GM21367 (cell line): Measurements from ENCODE around the gene MEF2C.

Experiments used
- ATAC-seq: cut with Tn5 transposase; IDR thresholded peaks from one replicate; pipeline ENCODE4 v1.9.1; 2021; ENCODE audit not compliant: unreplicated experiment

The MEF2C gene

DNA sequence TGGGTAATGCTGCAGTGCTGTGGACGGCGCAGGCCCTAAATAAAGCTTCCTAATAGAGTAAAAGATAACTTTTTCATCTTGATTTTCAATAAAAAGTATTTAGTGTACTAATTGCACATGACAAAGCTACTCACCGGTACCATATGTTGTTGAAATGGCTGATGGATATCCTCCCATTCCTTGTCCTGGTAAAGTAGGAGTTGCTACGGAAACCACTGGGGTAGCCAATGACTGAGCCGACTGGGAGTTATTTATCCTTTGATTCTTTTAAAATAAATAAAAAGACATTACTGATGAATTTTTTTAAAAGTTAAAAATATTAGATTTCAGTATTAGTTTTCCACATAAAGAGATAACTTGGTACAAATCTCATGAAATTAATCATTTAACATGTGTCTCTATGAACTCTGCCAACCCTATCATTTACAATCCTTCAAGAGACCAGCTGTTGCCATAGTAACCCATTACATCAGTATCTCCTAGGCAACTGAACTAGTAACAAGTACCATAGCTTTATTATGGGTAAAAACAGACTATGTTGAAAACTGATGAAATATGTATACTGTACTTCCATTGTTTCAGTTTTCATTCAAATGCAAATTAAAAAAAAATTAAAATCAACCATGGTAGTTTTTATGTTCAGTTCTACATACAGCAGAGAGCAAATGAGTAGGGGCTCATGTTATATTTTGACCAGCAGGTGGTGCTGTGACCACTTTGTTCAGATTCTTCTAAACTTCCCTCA is 153.7 kb downstream of the MEF2C start:
- peak; percentile 24 for ATAC-seq

DNA sequence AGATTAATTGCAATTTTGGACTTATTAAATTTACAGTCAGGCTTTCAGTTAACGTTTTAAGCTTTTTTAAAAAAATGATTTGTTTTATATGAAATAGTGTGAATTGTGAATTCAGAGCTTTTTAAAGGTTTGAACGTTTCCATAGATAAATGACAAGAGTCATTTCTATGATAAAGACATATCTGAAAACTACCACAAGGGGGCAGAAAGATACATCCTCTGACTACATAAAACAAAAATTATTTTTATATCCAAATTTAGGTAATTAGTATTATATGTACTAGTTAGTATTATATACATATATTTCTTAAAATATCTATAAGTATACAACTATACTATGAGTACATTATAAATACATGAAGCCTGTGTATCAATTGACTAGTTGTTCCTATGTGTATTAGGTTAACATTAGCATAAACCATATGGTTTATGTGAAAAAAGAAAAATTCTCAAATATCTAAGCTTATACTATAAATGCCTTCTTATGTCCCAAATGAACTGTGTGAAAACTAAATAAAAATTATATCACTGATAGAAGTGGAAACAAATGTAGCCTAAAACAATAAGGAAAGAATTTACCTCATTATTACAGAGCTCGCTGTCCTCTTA is 155.2 kb downstream of the MEF2C start:
- no peak for ATAC-seq

DNA sequence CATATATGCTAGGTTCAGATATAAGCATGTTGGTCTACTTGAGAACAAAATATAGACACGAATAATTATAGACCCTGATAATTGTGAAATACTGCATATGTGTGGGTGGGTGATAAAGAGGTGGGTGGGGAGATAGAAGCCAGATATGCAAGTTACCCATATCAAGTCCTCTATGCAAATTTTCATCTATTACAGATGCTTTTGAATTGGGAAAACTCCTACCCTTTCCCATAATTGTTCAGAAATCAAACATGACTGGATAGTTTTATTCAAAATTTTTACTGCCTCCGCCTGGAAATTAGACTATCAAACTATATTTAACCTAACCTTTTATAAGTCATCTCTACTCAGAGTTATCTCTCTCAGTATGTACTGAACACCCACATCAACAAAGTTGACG is 157.5 kb downstream of the MEF2C start:
- no peak for ATAC-seq

DNA sequence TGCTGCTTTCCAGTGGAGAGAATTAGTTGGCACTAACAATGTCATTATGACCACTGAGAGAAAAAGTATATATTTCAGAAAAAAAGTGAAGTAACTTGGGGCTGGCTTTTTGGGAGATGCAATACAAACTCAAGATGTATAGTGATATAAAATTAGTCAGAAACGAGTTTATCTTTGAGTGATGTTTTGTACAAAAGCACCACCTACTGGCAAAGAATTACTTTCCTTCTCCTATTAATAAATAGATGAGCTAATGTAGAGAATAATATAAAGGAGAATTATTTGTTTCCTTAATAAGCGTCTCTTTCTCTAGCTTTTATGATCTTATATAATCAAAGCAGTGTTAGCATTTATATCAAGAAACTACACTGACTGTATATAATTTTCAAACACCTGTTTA is 158.8 kb downstream of the MEF2C start:
- no peak for ATAC-seq

DNA sequence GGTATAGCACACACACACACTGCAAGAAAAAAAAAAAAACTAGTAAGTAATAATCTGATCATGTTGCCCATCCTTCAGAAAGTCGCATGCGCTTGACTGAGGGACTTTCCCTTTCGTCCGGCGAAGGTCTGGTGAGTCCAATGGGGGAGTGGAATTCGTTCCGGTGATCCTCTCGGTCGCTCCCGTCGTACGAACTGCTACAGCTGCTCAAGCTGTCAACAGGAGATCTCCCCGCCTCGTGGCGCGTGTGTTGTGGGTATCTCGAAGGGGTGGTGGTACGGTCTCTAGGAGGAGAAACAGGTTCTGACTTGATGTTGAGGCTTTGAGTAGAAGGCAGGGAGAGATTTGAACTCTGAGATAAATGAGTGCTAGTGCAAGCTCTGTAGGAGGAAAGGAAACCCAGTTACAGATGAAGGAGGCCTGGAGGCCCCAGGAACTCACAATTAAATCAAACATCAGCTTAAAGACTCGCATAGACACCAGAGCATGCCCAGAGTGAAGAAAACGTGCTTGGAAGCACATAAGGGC is 160.4 kb downstream of the MEF2C start:
- no peak for ATAC-seq

DNA sequence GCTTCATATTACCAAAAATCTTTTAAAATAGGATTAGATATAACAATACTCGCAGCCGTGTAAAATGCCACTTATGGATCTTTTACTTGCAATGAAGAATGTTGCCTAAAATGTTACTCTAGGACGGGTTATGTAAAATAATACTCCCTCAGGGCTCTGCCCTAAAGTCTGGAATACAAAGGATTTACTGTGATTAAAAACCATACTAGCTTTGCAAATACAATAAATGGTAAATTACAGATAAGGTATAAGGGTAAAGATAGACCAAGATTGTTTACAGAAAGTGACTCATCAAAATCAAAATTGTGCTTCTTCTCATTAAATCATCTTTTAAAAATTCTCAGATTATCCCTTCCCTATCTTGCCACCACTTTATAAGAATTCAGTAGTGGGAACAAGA is 163.6 kb downstream of the MEF2C start:
- no peak for ATAC-seq

DNA sequence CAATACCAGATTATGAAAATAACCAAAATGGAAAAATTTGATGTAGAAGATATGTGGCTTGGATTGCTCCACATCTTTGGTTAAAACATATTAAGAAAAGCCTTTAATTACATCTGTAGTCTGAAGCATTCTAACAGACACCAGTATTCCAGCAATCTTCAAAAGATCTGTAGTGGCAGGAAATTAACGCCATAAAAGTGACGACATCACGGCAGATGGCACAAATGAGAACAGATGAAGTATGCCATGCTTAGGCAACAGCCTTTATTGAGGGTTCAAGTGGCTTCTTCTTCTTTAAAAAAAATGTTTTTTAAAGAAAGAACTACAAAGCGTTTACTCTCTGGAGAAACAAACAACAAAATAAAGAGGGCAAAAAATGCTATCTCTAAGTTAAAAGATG is 164.2 kb downstream of the MEF2C start:
- no peak for ATAC-seq

DNA sequence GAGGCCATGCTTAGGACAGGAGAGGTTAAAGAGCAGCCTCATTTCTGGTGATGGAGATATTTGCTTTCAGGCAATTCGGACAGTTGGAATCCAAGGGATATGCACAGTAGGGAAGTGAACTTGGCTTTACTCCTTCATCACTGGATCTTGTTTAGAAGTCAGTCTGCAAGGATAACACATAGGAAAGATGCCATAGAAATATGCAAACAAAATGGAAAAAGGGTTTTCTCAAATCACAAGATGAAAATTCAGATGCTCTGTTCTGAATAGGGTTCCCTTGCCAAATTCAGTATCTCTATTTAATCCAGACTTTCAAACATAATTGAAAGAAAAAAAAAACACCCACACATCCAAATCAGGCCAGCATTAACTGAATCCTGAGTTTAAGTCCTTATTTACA is 166.9 kb downstream of the MEF2C start:
- ATAC-seq = no peak

DNA sequence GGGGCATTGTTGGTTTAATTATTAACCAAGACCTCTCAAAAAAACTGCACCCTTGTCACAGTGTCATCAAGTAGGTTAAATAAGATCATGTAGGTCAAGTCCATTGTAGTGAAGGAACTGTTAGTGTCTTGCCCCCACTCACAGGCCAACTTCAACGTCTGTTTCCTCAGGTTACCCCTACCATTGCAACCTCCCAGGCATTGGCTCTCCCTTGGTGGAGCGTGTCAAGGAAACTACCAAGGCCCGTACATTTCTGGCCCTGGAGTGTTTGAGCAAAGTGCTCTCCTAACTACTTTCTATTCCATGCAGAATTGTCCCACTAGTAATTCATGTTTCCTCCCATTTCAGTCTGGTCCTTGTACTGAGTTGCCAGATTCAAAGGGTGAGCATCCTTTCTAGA is 167.5 kb downstream of the MEF2C start:
- no peak for ATAC-seq

DNA sequence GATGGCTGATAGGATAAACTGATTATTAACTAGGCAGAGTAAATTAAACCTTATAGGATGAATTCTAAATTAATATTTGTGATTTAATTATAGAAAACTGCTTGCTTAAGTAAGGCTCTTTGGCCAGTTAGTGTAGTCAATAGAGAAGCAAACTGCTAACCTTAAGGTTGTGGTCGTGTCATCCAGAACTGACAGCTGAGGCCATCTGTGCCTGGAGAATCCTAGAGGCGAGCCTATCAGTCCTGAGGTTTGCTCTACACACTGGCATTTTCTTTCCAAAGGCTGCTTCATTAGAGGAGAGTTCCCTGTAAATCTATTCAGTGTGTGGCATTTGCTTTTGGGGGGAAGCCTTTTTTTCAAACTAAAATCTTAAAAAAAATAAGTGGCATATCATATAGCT is 169.2 kb downstream of the MEF2C start:
- ATAC-seq = no peak

DNA sequence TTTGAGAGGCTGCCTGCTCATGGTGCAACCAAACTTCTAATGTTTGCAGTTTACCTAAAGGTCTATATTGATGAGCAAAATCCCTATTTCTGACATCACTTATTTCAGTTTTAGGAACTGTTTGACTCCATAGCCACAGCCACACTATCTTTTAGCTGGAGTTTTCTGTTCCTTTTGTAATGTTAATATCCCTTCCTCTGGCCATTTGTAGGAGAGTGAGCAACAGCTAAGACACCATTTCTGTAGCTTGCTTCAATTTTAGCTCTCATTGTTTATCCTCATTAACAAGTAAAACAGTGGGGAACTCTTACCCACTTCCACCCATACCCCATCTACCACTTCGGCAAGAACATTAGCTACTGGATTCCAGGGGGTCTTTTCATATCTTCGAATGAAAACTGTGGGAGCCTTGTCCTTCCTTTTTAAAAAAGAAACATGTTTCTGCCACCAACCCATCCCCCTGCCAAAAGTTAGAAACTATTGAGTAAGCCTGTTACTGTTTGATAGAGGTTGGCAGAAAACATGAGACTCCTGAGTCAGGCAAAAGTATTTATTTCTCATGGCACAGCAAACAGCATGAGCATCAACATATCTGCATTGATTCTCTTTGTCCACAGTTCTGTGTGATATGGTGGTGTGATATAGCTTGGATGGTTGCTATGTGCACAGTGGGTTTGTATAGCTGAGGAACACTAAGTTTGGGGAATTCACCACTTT is 174.1 kb downstream of the MEF2C start:
- ATAC-seq = no peak

DNA sequence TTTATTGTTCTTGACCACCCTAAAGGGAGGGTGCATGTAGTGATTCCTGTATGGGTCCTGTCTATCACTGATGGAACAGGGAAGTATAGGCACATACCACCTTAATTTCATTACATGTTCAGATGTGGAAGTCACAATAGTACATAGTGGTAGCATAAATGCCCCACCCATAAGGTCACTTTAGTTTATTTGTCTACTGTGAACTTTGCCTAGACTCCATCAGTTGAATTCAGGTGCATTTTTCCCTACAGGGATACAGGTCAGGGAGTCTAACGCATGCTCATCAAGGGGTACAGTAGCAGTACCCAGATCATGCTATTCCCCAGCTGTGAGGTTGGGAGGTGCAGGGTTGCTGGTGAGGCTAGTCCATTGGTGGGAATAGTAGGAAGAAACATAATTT is 175.0 kb downstream of the MEF2C start:
- no peak for ATAC-seq

DNA sequence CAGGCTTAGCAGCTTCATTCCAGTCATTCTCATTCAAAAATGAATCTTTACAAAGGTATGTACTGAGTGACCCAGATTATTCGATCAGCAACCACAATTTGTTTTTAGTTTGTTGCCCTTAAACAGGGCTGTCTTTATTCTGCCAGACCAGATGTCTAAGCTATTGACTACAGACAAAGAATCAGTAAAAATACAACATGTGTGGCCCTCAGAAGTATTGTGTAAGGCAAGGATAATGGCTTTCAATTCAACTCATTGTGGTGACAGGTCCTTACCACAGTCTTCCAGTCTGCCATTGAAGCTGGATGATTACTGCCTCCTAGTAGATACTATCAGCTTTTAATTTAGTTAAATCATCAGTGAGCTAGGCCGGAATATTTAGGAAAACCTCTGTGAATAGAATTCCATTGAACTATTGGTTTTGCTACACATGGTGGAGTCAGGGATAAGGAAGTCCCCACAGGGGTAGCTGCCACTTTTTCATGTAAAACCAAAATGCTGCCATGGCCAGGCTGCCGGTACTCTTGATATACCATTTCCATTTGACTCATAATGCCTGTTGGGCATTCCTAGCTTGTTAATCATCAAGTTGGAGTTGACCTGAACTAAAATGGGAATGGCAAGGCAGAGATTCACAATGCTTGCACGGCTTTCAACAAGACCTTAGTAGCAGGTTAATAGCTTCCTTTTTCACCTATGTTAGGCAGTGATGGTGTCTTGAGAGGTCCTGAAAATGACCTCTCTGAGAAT is 175.6 kb downstream of the MEF2C start:
- no peak for ATAC-seq

DNA sequence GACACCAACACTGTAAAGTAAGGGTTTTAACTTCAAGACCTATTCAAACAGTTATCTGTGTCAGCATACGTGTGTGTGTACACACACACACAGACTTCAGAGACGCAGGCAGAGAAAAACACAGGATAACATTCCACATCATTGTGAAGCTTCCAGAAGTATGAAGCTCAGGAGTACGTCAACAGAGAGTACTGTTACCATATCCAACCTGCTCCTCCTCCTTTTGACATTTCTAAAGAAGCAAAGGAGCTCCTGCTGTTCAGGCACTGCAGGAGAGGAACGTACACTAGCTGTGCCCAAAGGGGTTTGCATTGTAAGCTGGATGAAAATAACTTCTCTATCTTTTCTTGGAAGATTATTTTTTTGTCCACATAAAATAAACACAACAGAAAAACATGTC is 180.7 kb downstream of the MEF2C start:
- ATAC-seq = no peak

DNA sequence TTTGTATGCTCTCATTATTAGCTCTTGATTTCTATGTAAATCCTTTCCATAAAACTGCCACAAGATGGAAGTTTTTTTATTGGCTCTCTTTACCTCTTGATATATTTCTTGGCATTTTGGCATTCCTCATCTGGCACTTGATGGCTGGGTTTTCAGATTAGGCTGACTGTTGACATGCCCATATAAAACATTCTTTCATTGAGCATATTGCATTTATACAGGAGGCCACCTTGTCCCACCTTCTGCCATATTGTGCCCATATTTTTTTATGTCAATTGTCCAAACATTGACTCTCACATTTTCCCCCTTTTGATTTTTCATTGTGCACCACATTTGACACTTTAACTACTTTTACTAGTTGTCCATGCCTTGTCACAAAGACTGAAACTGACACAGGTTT is 182.9 kb downstream of the MEF2C start:
- ATAC-seq = no peak

DNA sequence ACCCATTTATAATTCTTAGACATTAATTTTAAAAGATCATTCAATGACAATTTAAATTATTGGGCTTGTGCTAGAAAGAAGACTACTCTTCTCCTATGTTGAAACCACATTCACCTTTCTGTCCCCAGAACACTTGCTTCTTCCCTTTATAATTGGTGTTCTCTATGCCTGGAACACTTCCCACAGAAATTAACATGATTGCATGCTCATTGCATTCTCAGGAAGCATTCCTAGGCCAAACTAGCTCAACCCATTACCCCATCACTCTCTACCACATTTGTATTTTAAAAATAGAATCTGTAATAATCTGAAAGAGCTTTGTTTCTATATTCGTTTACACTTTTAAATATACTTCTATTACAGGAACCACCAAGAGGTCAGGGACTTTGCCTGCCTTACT is 184.7 kb downstream of the MEF2C start:
- ATAC-seq = no peak

DNA sequence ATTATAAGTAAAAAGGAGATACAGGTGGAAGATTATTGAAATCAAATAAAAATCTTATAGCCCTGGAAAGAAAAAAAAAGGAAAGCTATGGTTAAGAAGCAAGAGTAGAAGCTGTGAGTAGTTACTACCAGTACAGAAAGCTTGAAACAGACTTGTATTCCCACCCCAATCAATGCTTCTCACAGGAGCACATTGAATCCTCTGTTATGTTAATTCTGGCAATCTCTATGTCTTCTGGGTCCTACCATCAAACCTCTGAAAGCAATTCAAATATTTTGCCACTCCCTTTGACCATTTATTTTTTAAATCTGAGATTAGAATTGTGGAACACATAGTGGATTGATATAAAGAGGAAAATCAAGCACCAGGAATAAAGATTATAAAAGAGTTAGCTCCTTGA is 186.5 kb downstream of the MEF2C start:
- ATAC-seq = no peak

DNA sequence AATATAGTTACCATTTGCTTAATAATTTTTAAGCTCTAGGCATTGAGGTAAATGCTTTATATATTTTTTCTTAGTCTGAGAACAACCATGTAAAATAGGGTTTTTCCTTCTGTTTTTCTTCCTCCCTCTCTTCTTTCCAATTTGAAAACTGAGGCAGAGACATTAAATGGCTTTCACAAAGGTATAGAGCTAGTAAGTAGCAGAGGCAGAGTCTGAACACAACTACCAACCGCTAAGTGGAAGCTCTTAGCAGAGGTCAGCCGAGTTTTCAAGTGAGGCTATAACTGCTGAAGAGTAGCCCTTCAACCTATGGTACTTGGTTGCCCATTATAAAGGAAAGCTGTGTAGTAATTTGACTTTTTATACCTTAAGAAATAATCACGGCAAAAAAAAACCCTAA is 187.1 kb downstream of the MEF2C start:
- ATAC-seq = no peak

DNA sequence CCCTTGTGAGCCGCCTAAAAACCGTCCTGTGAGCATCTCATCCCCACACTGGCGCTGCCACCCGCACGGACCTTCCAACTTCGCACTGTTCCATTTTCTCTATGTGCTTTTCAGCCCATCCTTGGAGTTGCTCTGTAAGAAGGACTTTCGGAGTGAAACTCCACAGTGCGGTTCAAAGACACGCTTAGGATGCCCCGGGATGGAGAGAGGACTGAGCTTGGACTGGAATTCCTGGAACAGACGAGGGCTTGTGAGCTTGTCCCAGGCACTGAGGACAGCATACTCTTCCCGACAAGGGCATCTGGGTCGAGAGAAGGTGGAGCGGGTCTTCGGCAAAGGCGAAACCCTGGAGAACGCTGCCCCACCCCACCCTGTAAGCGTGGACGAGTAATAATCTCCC is 187.8 kb downstream of the MEF2C start:
- no peak for ATAC-seq

DNA sequence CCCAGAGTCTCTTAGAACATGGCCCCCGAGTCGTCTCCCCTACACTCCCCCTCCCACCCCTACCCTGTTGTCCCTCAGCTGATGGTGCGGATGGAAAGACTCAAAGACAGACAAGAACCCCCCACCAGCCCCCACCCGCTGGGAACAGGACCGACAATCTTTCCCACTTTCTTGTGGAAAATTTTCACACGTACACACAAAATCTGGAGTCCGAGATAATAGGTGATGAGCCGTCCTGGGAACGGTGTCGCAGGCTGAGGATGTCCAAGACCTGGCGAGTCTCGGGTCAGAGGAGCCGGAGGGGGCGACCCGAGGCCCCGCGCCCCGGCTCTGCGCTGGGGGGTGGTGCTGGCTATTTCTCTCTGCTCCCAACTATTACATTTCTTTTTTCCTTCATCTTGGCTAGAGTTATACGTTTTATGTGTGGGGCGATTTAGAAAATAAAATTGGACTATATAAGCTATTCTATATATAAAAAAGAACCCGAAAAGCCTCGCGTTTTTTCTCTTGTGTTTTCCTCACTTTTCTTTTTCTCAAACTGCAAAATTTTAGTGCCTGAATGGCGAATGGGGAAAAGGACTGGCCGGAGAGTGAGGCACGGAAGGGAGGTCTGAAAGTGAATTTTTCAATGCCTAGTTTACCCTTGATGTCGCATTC is 188.8 kb downstream of the MEF2C start:
- ATAC-seq = no peak
